Adrenal gland (tissue), 5 donors: ENCODE results near the gene TGFBR1.

Experiments
- CTCF ChIP-seq, 6 experiments: fragments of 450-650 bp in 4 of 6; fragments of 200-600 bp in 2 of 6; sonication (generic) in 1 of 6; IDR thresholded peaks; 1 replicate in 5 of 6; 2 replicates in 1 of 6; pipeline versions ENCODE4 v1.5.1 to v1.8.0; 2016 to 2021; ENCODE audit warnings: antibody characterized with exemption in 6 of 6, mild to moderate bottlenecking in 2 of 6, moderate library complexity in 1 of 6
- POLR2A ChIP-seq, 2 donors: fragments of 450-650 bp; IDR thresholded peaks; one replicate each; pipeline ENCODE4 v1.6.1; 2017; ENCODE audit warnings: antibody characterized with exemption in 2 of 2, mild to moderate bottlenecking in 2 of 2, moderate library complexity in 1 of 2
- donor health status: DM: no; HTN: no; CAD: no.

- TF ChIP-seq CTCF (IDR thresholded peaks at IDR 0.05) (no peak), POLR2A (IDR thresholded peaks at IDR 0.05) (no peak)
Measured at GRCh38 chr9:99187311-99187710, 82.4 kb downstream of the TGFBR1 start.
